Activated B cell treated with CpG ODN at 0.5 μM for 24 hours (primary cell): ENCODE results near the gene TMEFF2. TPM values are rescaled to one million over a fixed set of nuclear protein-coding genes. Genes with fewer than 3 reads are reported as not detected.

Experiments used
- ATAC-seq: fragments of 200-7000 bp; cut with Tn5 transposase; one replicate; pipeline ENCODE4 v1.10.0; 2021; ENCODE audit warnings: low read depth, mild to moderate bottlenecking, moderate library complexity
- CTCF ChIA-PET: fragments of 350-600 bp; sonication (Branson Sonifier 250); formaldehyde crosslinking; loops from one replicate; lab custom pipeline; 2021; ENCODE audit warnings: antibody characterized with exemption; lab: Charles Lee
- POLR2A ChIA-PET: fragments of 350-600 bp; sonication (Branson Sonifier 250); formaldehyde crosslinking; loops from one replicate; lab custom pipeline; 2021; ENCODE audit warnings: antibody characterized with exemption; lab: Charles Lee
- DNase-seq: peaks from one replicate; pipeline ENCODE4 v3.0.0; 2022
- H3K27ac Mint-ChIP-seq: one replicate; pipeline ENCODE4 v1.8.0; 2020; ENCODE audit warnings: mixed read lengths
- H3K27me3 Mint-ChIP-seq: one replicate; pipeline ENCODE4 v1.8.0; 2021; ENCODE audit warnings: mixed read lengths
- H3K36me3 Mint-ChIP-seq: one replicate; pipeline ENCODE4 v1.8.0; 2021; ENCODE audit warnings: low read depth, mixed read lengths
- H3K4me1 Mint-ChIP-seq: one replicate; pipeline ENCODE4 v1.8.0; 2021; ENCODE audit warnings: mixed read lengths
- H3K4me3 Mint-ChIP-seq: one replicate; pipeline ENCODE4 v1.8.0; 2020; ENCODE audit warnings: mild to moderate bottlenecking, mixed read lengths
- H3K9me3 Mint-ChIP-seq: one replicate; pipeline ENCODE4 v1.8.0; 2020; ENCODE audit warnings: mixed read lengths
- CTCF ChIP-seq: fragments of 200-600 bp; IDR thresholded peaks from one replicate; pipeline ENCODE4 v1.8.0; 2022; ENCODE audit warnings: antibody characterized with exemption, mild to moderate bottlenecking
- intact Hi-C: fragments of 100-400 bp; cut with micrococcal nuclease; formaldehyde crosslinking; loops from one replicate; pipeline ENCODE4 v1.15.1; 2024
- total RNA-seq: library from RNA; stranded (reverse); gene quantifications from 2 replicates; pipeline ENCODE4 v1.2.3, GENCODE V29; 2022

The TMEFF2 gene
- total RNA-seq, 1 donor from 2014 or later: not detected

- POLR2A ChIA-PET: no interaction called here
- Mint-ChIP-seq H3K4me1 (no peaks in the 10 kb centered on the region), H3K9me3 (no peaks in the 10 kb centered on the region), H3K4me3 (no peak overlapping the region), H3K36me3 (no peaks in the 10 kb centered on the region), H3K27ac (no peak overlapping the region), H3K27me3 (no peaks in the 10 kb centered on the region)
- no peak for DNase-seq
- intact Hi-C loops: no loop called here
- CTCF ChIA-PET: no interaction called here
- no peak for TF ChIP-seq CTCF
- no peak for ATAC-seq
These were observed 282.0 kb downstream of the TMEFF2 start for GRCh38 chr2:191912764-191913163.

GRCh38 chr2:191910518-191910917 lies 284.2 kb downstream of the TMEFF2 start:
- intact Hi-C loops: no loop called here
- no peak for DNase-seq
- no peaks in the 10 kb centered on the region for H3K27me3 Mint-ChIP-seq
- ChIA-PET POLR2A (no interaction called here), CTCF (no interaction called here)
- H3K4me3 Mint-ChIP-seq: no peak overlapping the region
- no peaks in the 10 kb centered on the region for H3K36me3 Mint-ChIP-seq
- ATAC-seq: no peak
- no peak overlapping the region for H3K27ac Mint-ChIP-seq
- H3K4me1 Mint-ChIP-seq: no peaks in the 10 kb centered on the region
- no peak for TF ChIP-seq CTCF
- H3K9me3 Mint-ChIP-seq: no peaks in the 10 kb centered on the region

- intact Hi-C loops: no loop called here
- Mint-ChIP-seq H3K4me3 (no peak overlapping the region), H3K36me3 (no peaks in the 10 kb centered on the region), H3K27ac (no peak overlapping the region), H3K4me1 (no peaks in the 10 kb centered on the region), H3K9me3 (no peaks in the 10 kb centered on the region), H3K27me3 (no peaks in the 10 kb centered on the region)
- ChIA-PET CTCF (no interaction called here), POLR2A (no interaction called here)
- no peak for TF ChIP-seq CTCF
- DNase-seq: no peak
- no peak for ATAC-seq
These were observed 285.9 kb downstream of the TMEFF2 start for GRCh38 chr2:191908874-191909273.

- TF ChIP-seq CTCF: no peak
- Mint-ChIP-seq H3K27me3 (no peaks in the 10 kb centered on the region), H3K9me3 (no peaks in the 10 kb centered on the region), H3K4me1 (no peaks in the 10 kb centered on the region), H3K27ac (no peak overlapping the region), H3K4me3 (no peak overlapping the region), H3K36me3 (no peaks in the 10 kb centered on the region)
- DNase-seq (no peak), ATAC-seq (no peak)
- ChIA-PET CTCF (no interaction called here), POLR2A (no interaction called here)
- intact Hi-C loops: no loop called here
These were observed 287.2 kb downstream of the TMEFF2 start for GRCh38 chr2:191907545-191907944.

- Mint-ChIP-seq H3K27ac (no peak overlapping the region), H3K4me3 (no peak overlapping the region), H3K27me3 (no peaks in the 10 kb centered on the region), H3K36me3 (no peaks in the 10 kb centered on the region), H3K4me1 (no peaks in the 10 kb centered on the region), H3K9me3 (no peaks in the 10 kb centered on the region)
- CTCF ChIA-PET: no interaction called here
- no peak for DNase-seq
- no peak for TF ChIP-seq CTCF
- POLR2A ChIA-PET: no interaction called here
- ATAC-seq: no peak
- intact Hi-C loops: no loop called here
These were observed 287.6 kb downstream of the TMEFF2 start for GRCh38 chr2:191907091-191907490.
